ENCODE data around the gene EID3. TPM values are rescaled to one million over a fixed set of nuclear protein-coding genes. Genes with fewer than 3 reads are reported as not detected.
"Not testable (repeated sequence)": the region's sequence is repeated elsewhere in the genome, so short reads cannot be mapped to it uniquely, and the experiment has no call there.

The EID3 gene
- total and polyA plus RNA-seq, 9 of the 15 experiments (the other 6 are each of a cell fraction or from before 2014, with no cell fraction given), result 0.07 to 3.5 (median 0.42) TPM

DNA sequence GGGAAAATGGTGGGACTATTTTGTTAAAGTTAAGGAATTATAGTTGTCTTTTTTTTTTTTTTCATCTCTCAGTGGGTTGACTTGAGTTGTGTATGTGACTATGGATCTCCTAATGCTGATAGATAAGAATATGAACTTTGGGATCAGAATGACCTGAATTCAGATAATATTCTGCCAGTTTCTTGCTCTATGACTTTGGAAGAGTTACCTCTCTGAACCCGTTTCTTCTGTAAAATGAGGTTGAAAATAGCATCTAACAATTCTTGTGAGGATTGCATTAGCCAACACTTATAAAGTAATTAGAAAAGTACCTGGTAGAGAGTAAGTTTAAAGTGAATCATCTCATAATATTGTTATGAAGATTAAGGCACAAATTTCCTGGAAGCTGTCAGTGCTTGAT, 18.4 kb downstream of the EID3 start (continued):
- TF ChIP-seq ZNF282 (CRISPR knock-in tag; IDR thresholded peaks at IDR 0.05), result no peak
- no peak for TF ChIP-seq ZBTB17 (CRISPR knock-in tag; IDR thresholded peaks at IDR 0.05)
- no peak for TF ChIP-seq ZNF184 (CRISPR knock-in tag; IDR thresholded peaks at IDR 0.05)
- TF ChIP-seq ZNF764 (CRISPR knock-in tag; IDR thresholded peaks at IDR 0.05; ENCODE audit: low read depth), result no peak
- TF ChIP-seq, protein P1, sequence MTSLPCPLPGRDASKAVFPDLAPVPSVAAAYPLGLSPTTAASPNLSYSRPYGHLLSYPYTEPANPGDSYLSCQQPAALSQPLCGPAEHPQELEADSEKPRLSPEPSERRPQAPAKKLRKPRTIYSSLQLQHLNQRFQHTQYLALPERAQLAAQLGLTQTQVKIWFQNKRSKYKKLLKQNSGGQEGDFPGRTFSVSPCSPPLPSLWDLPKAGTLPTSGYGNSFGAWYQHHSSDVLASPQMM (CRISPR knock-in tag; IDR thresholded peaks at IDR 0.05), result no peak
- TF ChIP-seq SIN3B (IDR thresholded peaks at IDR 0.05; ENCODE audit: low read depth), result no peak
- no peak for TF ChIP-seq ZNF551 (CRISPR knock-in tag; IDR thresholded peaks at IDR 0.05)
- no peak for TF ChIP-seq PHB (CRISPR knock-in tag; IDR thresholded peaks at IDR 0.05)

DNA sequence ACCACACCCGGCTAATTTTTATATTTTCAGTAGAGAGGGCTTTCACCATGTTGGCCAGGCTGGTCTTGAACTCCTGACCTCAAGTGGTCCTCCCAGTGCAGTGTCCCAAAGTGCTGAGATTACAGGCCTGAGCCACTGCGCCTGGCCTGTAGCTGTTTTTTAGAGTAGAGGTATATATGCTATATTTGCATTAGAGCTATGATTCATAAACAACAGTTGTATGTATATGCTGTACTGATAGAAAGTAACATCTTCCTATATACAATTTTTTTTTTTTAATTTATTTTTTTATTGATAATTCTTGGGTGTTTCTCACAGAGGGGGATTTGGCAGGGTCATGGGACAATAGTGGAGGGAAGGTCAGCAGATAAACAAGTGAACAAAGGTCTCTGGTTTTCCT, 19.0 kb downstream of the EID3 start:
- in situ Hi-C loops (cut with MboI); H3K9ac ChIP-seq (ENCODE audit: insufficient read depth in 1 of 2, low read depth in 2 of 2, low read length in 2 of 2); H3K27ac ChIP-seq (ENCODE audit: extremely low read depth, low read depth, low read length); intact Hi-C loops (cut with micrococcal nuclease); CTCF ChIA-PET (ENCODE audit: low intra/inter-chr PET ratio); H3K9me3 ChIP-seq (replicated peaks; ENCODE audit: control insufficient read depth, insufficient read depth, low read depth, low read length); BruUV-seq (replicated peaks); DNase-seq (ENCODE audit: extremely low read depth in 1 of 4, low spot score in 3 of 4); ATAC-seq; FAIRE-seq; H3K9me1 ChIP-seq (ENCODE audit: control insufficient read depth, insufficient read depth, low read length); H3K4me2 ChIP-seq (ENCODE audit: insufficient read depth, low read length); H2AFZ ChIP-seq (ENCODE audit: low read depth, low read length); H3K27me3 ChIP-seq (ENCODE audit: control insufficient read depth in 2 of 2, insufficient read depth in 2 of 2, low read length in 2 of 2); H3K79me2 ChIP-seq (ENCODE audit: control insufficient read depth, insufficient read depth, low read length); H3K4me3 ChIP-seq; H4K20me1 ChIP-seq (replicated peaks; ENCODE audit: control insufficient read depth, insufficient read depth, low read length); H3K4me1 ChIP-seq (replicated peaks in 1 of 2; ENCODE audit: control insufficient read depth in 2 of 2, insufficient read depth in 2 of 2, low read length in 2 of 2): not testable (repeated sequence)
- WGBS (ENCODE audit: insufficient coverage, low coverage, missing lambda C conversion rate), result 100% methylated on average over 2 of the region's 2 CpGs
- peaks cover 87% of the 10 kb centered on the region for H3K36me3 ChIP-seq (ENCODE audit: control insufficient read depth, insufficient read depth, low read length)
- POLR2A ChIA-PET, result interaction anchor here (1.0 kb wide), 1 partner anchor 11 kb away, joined by 4 read pairs; no protein-coding TSS in a partner anchor
